DLD1 (cell line): Measurements from ENCODE around the gene CCNB1.
"Not testable (repeated sequence)": the region's sequence is repeated elsewhere in the genome, so short reads cannot be mapped to it uniquely, and the experiment has no call there.

Experiments
- in situ Hi-C: cut with HindIII; loops from 2 replicates; pipeline ENCODE4 v1.10.0; 2017; ENCODE audit warnings: low sequenced_read_pairs

Gene CCNB1

GRCh38 chr5:69181659-69182293 is 14.8 kb downstream of the CCNB1 start:
- in situ Hi-C loops = not testable (repeated sequence)

- in situ Hi-C loops = no loop called here
These were observed 17.7 kb downstream of the CCNB1 start for GRCh38 chr5:69184621-69185020.

DNA sequence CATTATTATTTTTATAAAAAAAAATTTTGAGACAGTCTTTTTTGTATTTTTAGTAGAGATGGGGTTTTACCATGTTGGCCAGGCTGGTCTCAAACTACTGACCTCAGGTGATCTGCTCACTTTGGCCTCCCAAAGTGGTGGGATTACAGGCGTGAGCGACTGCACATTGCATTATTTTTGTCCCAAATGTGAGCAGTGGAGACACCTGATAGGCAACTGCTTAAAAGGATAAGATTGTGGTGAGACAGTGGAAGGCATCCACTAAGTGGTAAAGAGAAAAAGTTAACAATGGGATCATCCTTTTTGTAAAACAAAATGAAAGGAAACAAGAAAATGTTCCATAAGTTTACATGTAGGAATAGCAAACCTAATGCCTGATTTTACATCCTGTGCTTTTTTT is 20.4 kb downstream of the CCNB1 start:
- in situ Hi-C loops = no loop called here

DNA sequence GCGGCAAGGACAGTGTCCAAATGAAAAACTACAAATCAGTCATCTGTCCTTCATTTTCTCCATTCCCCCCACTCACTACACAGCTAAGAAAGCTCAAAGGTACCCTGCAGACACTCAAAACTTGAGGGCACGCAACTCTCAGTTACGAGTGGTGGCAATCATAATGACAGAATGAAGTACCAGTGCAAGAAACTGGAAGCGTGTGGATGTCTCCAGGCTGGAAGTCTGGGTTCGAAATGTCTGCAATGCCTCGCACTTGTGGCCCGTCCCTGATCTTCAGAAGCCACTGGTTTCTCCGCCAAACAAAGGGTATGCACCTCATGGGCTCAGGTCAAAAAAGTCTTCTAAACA is 21.8 kb downstream of the CCNB1 start:
- in situ Hi-C loops = no loop called here

DNA sequence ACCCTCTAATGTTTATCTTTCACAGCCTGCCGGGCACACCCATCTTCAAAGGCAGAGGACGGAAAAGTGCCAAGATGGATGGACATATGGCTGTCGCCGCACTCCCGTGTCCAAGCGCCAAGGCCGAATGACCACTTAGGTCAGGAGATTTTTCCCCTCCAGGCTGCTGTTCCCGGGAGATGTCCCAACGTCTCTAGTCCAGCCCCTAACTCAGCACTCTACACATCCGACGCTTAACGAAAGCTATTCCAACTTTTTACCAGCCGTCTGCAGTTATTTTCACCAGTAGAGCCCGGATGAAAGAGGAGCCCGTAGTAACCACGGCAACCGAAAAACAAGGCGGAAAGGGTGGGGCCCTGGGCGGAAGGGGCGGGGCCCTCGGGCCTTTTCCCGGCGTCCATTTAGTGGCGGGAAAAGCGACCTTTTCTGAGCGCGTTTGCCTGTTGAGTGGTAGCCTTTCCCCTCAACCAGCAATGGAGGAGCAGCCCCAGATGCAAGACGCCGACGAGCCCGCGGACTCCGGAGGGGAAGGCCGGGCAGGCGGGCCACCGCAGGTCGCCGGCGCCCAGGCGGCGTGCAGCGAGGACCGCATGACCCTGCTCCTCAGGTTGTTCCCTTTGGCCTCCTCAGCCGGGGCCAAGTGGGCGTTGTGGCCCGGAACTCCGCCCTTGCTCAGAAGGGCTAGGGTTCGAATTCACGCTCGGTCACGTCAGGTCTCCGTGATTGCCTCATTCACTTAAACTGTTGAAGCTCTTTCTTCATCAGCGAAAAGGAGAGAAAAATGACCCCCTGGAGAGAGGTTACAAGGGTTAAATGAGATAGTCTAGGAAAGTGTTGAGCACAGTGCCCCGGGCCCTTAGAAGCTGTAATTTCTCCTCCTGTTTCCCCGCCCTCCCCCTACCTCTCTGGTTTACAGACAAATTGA is 22.5 kb downstream of the CCNB1 start, which contains the start of gene CENPH:
CENPH (plus strand) TSS at position 422 of the 925 bp plus-strand sequence; CDS start at position 474, 52 bp downstream.
- in situ Hi-C loops = no loop called here

DNA sequence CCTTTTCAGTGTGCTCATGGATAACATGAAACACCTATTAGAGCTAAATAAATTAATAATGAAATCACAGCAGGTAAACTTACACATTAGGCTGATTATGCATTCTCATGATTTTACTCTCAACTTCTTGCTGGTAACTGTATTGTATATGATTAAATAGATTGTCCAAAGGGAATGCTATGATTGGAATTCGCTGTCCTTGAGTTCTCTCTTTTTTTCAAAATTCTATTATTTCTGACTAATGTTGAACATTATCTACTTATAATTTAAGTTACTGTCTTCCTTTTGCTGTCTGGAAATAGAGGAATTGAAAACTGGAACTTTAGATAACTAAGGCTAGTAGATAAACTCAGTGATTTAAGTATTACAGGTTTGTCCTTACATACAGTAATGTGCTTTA is 35.5 kb downstream of the CCNB1 start:
- in situ Hi-C loops = no loop called here

DNA sequence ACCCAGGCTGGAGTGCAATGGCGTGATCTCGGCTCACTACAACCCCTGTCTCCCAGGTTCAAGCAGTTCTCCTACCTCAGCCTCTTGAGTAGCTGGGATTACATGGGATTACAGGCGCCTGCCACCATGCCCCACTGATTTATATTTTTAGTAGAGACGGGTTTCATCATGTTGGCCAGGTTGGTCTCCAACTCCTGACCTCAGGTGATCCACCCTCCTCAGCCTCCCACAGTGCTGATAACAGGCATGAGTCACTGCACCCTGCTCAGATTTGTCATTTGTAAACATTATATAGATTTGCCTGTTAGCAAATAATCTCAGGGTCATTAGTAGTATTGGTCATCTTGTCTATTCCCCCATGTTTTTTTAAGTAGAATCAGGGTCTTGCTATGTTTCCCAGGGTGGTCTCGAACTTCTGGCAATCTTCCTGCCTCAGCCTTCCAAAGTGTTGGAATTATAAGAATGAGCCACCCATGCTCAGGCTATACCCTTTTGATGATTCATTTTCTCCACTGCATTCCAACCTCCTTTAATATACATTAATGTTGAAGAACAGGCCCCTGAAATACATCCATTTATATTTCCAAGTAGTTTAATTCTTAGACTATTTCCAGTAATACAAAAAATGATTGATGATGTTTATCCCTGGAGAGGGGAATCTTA is 39.7 kb downstream of the CCNB1 start:
- in situ Hi-C loops = no loop called here

- in situ Hi-C loops = no loop called here
These were observed 42.7 kb downstream of the CCNB1 start for GRCh38 chr5:69209602-69210001.

DNA sequence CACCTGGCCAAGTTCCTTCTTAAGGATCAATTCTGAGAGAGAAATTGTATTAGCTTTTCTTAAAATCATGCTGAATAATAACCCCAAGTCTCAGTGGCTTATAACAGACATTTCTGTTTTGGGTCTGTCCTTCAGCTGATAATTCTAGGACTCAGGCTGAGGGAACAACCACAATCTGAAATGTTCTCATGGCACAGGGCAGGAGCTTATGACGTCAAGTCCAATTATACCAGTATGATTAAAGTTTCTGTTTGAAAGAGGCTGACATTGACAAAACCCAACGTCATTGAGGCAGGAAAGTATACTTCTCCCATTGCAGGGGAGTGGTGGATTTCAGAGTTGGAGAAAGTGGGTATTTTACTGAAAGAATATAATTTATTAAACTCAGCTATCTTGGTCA is 44.2 kb downstream of the CCNB1 start:
- in situ Hi-C loops = no loop called here

DNA sequence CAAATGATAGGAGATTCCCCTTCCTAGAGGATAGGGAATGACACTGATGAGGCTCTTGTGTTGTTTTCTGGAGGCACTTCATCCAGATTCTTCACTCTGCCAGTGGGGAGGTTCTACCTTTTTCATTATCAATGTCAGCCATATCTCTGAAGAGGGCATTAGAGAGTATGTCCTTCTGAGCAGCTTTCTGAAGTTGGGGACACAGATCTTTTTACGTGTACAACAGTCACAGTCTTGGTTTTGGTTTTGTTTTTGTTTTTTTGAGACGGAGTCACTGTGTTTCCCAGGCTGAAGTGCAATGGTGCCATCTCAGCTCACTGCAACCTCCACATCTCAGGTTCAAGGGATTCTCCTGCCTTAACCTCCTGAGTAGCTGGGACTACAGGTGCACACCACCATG is 45.1 kb downstream of the CCNB1 start:
- in situ Hi-C loops = no loop called here

GRCh38 chr5:69213513-69214215 is 46.7 kb downstream of the CCNB1 start:
- in situ Hi-C loops = no loop called here

GRCh38 chr5:69217151-69217511 is 50.2 kb downstream of the CCNB1 start:
- in situ Hi-C loops = no loop called here

DNA sequence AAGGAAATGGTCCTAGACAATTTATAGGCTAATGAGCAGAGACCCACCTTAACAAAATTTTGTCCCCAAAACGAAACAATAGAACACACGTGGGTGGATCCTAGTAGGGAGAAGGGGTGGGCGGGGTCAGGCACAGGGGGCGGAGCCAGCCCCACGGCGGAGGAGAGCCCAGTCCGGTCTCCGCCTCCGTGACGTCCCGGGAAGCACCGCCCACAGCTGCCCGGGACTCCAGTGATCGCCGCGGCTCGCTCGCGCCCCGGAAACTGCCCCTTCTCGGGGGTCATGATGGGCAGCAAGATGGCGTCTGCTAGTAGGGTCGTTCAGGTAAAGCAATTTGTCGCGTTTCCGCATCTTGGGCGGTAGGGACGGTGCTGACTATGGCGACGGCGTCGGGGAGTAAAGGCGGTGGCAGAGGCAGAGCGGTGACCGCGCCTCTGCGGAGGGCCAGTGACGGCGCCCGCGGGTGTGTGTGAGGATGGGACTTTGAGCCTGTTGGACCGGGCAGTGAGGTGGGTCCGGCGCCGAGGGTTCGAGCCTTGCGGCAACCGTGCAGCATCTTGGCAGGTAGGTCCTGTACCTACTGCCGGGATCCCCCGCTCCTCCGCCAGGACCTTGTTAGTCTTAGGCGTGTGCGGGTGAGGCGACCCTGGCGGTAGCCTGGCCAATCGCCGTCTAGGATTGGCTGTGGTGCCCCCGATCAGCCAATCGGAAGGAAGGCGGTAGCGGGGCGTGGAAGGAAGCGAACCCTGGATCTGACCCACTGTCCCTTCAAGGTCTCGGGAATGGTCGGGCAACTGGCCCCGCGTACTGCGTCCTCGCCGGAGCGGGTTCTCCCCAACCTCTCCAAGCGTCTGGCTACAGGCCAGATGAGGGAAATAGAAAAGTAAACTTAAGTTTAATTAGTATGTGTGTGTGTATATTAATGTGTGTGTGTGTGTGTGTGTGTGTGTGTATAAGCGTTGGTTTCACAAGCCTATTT is 50.9 kb downstream of the CCNB1 start:
- in situ Hi-C loops = no loop called here

- in situ Hi-C loops = no loop called here
These were observed 53.0 kb downstream of the CCNB1 start for GRCh38 chr5:69219939-69220338.

- in situ Hi-C loops = not testable (repeated sequence)
These were observed 53.4 kb downstream of the CCNB1 start for GRCh38 chr5:69220371-69220770.

DNA sequence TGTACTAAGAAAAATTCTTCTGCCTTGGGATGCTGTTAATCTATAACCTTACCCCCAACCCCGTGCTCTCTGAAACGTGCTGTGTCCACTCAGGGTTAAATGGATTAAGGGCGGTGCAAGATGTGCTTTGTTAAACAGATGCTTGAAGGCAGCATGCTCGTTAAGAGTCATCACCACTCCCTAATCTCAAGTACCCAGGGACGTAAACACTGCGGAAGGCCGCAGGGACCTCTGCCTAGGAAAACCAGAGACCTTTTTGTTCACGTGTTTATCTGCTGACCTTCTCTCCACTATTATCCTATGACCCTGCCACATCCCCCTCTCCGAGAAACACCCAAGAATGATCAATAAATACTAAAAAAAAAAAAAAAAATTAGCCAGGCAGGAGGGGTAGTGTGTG is 53.9 kb downstream of the CCNB1 start:
- in situ Hi-C loops = not testable (repeated sequence)

DNA sequence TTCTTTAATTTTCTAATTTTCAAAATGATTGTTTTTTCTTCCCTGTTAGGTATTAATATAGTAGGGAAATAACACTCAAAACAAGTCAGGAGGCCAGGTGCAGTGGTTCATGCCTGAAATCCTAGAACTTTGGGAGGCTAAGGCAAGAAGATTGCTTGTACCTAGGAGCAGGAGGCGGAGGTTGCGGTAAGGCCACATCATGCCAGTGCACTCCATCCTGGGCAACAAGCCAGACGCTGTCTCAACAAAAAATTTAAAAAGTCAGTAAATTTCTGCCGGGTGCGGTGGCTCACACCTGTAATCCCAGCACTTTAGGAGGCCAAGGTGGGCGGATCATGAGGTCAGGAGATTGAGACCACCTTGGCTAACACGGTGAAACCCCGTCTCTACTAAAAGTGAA is 57.6 kb downstream of the CCNB1 start:
- in situ Hi-C loops = no loop called here

DNA sequence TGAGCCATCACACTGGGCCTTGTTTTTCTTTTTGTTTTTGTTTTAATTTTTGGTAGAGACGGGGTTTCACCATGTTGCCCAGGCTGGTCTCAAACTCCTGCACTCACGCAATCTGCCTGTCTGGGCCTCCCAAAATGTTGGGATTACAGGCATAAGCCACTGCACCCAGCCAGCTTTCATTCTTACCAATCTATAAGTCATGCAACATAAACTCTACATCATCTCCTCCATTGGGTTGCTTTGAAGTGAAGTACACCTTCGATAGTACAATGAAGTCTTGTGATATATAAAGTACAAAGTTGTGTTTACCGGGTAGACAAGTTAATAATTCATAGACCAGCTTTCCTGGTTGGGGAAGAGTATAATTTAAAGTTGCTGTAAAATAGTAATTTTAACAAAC is 58.9 kb downstream of the CCNB1 start:
- in situ Hi-C loops = no loop called here
